ENCODE measurements around the gene ANKRD13D.

Gene ANKRD13D

DNA sequence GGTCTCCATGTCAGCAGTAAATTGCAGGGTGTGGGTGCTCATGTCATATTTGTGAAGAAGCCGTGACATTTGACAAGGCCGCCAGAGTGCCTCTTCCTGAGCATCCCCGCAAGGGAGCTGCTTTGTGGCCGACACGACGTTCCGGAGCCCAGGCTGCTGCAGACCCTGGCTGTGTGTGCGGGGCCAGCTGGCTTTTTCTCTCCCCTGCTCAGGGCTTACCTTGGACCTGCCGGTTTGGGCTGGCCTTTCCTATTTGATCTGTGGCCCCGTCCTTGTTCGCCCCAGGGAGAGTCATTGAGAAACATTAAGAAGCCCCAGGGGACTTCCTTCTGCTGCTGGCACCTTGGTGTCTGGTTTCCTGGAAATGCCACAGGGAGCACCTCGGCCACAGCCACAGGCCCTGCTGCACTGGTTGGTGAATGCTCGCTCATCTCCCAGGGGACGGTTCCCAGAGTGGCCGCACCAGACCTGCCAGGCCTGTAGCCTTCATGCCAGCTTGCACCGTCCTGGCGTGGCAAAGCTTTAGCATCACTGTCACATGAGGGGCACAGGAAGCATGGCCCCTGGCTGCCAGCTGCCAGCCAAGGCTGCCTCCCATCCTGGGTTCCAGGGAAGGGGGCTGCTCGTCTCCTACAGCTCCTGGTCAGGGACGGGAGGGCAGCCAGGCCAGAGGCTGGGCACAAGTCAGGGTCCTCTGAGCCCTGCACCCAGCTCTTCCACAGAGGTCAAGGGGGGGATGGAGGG is 17.4 kb upstream of the ANKRD13D start:
- H3K4me3 ChIP-seq (ENCODE audit: low read depth, low read length) = no peak overlapping the region

DNA sequence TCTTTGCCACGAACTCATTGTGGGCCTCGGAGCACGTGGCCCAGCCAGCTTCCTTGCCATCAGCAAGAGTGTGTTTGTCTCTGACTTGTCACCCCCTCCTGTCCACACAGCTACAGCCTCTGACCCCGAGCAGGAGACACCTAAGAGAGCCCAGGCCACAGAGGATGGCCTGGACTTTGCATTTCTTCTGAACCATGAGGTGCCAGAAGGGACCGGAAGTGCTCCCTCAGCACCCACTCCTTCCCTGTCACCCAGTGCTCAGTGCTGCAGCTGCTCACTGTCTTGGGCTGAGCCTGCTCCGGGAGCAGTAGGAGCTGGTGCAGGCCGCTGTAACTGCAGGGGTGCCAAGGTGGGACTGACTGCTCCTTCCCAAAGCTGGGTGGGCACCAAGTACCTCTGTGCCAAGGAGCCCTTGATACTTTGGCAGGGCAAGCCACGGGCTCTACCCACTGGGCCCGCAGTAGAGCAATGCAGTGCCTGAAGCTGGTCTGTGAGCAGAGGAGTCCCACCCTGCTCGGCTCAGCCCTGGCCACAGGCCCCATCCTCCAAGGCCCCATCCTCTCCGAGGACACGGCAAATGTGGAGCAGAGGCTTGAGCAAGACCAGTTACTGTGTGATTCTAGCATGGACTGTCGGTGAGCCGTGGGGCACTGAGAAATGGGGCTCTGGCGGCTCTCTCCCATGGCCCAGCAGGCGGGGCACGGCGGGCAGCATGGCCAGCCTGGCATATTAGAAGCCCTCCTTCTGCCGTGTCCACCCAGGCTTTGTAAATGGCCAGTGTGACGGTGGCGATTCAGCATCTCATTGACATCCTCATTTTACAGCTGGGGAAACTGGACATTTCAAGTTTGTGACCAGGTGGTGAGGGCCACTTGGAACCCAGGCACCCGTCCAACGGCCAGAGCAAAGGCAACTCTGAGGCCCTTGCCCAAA is 16.5 kb upstream of the ANKRD13D start:
- TF ChIP-seq, protein P1, sequence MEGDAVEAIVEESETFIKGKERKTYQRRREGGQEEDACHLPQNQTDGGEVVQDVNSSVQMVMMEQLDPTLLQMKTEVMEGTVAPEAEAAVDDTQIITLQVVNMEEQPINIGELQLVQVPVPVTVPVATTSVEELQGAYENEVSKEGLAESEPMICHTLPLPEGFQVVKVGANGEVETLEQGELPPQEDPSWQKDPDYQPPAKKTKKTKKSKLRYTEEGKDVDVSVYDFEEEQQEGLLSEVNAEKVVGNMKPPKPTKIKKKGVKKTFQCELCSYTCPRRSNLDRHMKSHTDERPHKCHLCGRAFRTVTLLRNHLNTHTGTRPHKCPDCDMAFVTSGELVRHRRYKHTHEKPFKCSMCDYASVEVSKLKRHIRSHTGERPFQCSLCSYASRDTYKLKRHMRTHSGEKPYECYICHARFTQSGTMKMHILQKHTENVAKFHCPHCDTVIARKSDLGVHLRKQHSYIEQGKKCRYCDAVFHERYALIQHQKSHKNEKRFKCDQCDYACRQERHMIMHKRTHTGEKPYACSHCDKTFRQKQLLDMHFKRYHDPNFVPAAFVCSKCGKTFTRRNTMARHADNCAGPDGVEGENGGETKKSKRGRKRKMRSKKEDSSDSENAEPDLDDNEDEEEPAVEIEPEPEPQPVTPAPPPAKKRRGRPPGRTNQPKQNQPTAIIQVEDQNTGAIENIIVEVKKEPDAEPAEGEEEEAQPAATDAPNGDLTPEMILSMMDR (IDR thresholded peaks at IDR 0.05; ENCODE audit: low read depth, low read length) = no peak
- H3K4me3 ChIP-seq (ENCODE audit: low read depth, low read length) = no peak overlapping the region

More for the DNA sequence above, 17.4 kb upstream of the ANKRD13D start:
- TF ChIP-seq, protein P1 (IDR thresholded peaks at IDR 0.05; ENCODE audit: low read depth, low read length) = no peak

DNA sequence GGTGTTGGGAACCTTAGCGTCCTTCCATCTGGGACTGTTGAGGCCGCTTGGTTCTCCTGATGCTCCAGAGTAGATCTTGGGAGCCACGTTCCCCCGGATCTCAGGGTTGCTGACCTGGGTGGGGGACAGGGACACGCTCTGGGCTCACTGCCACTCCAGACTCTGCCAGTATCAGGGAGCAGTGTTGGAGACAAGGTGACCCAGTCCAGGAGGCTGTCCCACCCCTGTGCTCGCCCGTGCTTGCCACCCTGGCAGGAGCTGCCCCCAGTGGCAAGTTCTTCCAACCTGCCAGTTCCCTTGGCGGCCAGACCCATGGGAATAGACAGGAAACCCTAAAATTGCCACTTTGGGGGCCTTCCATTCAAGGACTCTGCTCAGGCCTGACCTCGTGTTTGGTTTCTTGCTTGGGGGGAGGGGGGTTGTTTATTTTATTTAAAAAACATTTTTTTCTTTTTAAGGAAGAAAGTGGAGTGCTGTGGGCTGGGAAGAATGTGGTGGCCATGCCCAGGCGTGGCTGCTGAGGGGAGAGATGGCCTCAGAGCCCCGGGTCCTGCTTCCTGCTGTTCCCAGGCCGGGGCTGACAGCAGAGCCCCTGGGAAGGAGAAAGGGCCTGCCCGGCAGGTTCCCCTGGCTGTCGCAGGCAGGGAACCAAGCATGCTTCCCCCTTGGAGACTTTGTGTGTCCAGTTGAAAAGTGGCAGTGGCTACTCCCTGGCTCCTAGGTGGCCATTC is 15.7 kb upstream of the ANKRD13D start:
- H3K4me3 ChIP-seq (ENCODE audit: low read depth, low read length) = no peak overlapping the region
- TF ChIP-seq, protein P1 (IDR thresholded peaks at IDR 0.05; ENCODE audit: low read depth, low read length) = no peak

DNA sequence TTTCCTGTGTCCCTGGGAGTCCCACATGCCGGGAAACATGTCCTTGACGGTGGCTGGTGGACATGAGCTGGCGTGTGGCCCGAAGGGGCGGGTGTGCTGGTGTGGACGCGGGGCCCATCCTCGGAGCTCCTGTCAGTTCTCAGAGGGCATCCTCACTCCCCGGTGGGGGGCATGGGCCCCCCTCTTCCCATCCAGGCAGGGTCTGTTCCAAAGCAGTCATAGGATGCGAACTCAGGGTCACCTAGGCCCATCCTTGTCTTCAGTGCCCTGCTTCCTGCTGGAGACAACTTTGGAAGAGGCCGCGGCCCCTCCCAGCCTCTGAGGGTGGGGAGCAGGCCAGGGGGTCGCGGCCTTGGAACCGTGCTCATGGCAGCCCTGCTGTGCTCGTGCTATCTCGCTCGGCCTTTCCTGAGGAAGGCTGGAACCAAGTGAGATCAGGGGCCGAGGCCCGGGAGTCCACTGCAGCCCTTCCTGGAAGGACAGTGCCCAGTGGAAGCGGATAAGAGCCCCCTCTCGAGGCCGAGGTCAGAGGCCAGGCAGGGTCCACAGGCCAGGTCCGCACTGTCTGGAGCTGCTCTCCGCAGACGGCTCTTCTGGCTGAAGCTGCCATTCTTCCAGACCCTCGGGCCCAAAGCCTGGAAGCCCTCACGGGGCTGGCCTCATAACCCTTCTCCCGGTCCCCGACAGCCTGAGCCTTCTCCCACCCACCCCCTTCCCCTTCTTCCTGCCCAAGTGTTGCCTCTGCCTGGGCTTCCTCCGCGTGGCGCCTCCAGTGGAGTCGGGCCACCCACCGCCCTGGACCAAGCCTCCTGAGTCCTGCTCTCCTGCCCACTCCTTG is 14.1 kb upstream of the ANKRD13D start:
- no peak overlapping the region for H3K4me3 ChIP-seq (ENCODE audit: low read depth, low read length)
- TF ChIP-seq, protein P1 (IDR thresholded peaks at IDR 0.05; ENCODE audit: low read depth, low read length) = no peak

DNA sequence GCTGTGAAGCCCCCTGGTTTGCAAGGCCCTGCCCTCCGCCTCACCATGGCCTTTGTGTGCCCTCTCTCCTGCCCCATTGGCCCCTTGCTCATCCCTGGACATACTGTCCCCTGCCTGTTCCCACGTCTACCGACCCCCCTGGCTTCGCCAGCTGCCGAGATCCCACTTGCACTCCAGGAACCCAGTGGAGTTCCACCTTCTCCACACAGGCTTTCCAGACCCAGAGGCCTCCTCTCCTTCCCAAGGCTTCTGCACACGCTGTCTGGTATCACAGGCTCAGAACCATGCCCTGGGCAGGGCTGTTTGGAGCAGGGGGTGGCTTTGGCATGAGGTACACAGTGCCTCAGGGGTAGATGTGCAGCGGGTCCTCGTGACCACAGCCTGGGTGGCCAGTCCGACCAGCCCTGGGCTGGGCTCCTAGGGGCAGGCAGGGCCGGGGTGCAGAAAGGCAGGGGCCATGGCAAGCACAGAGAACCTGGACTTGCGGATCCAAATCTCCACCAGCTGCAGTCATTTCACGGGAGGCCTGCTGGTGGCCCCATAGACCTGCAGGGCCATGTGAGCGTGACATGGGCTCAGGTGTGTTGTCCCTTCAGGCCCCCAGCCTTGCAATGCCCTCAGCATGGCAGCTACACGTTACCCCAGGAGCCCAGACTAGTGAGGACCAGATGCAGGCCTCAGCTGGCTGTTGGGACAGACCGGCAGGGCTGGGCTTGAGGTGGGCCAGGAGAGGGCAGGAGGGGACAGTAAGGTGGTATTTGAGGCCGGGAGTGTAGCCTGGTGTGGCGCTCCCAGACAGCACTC is 13.3 kb upstream of the ANKRD13D start:
- TF ChIP-seq, protein P1 (IDR thresholded peaks at IDR 0.05; ENCODE audit: low read depth, low read length) = no peak
- H3K4me3 ChIP-seq (ENCODE audit: low read depth, low read length) = no peak overlapping the region

DNA sequence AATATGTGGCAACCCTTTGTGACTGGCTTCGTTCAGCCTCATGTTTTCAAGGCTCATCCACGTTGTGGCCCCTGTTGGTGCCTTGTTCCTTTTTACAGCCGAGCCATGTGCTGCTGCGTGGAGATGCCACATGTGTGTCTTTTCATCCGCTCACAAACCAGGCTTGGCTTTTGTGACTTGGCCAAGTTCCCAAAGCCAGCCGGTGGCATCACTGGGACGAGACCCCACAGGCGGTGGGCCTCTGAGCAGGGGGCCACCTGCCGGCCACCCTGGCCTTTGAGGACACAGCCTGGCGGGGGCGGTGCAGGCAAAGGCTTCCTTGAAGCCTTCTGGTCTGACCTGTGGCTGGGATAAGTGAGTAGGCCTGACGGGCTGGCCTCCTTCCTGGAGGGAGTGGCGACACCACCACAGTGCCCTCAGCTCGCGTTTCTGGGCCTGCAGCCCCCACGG is 12.3 kb upstream of the ANKRD13D start:
- H3K4me3 ChIP-seq (ENCODE audit: low read depth, low read length) = peak overlapping the region; percentile 47
- TF ChIP-seq, protein P1 (IDR thresholded peaks at IDR 0.05; ENCODE audit: low read depth, low read length) = no peak
